Stimulated activated CD8-positive, alpha-beta memory T cell treated with anti-CD3 and anti-CD28 coated beads, Interleukin-2, amount 100 ng/mL, for 1 hour (primary cell): ENCODE measurements around the gene GPM6B.

Experiments
- DNase-seq, 2 donors: peaks; one replicate each; pipeline ENCODE4 v3.0.0-alpha.2; 2020; ENCODE audit warnings: low read depth in 2 of 2

GPM6B gene

GRCh38 chrX:13825178-13825762 is 8.4 kb upstream of the GPM6B start:
- DNase-seq: no peak

DNA sequence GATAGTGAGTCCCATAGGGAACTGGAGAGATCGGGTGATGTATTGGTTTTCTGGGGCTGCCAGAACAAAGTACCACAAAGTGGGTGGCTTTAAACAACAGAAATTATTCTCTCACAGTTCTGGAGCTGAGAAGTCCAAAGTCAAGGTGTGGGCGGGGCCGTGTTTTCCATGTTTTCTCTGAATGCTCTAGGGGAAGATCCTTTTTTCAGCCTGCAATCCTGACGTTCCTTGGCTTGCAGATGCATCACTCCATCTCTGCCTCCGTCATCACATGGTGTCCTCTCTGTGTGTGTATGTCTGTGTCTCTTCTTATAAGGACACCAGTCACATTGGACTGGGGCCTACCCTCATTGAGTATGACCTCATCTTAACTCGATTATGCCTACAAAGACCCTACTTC is 7.9 kb upstream of the GPM6B start:
- no peak for DNase-seq

GRCh38 chrX:13821738-13822137 is 4.8 kb upstream of the GPM6B start:
- no peak for DNase-seq

DNA sequence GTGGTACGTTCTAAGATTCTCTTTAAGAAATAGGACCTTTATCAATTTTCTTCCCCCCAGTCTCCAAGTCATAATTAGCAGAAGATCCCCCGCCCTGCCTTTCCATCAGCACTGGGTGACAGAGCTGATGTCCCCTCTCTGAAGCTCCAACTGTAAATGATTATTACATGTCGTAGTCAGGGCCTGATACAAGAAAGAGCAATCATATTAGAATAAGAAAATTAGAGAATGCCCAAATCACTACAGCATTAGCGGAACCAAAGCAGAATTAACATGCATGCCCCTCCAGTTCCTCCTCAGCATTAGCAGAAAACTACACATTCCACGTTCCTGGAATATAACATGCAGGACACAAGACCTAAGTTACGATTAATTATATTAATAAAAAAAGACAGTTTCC is 717 bp downstream of the GPM6B start:
- DNase-seq: no peak

DNA sequence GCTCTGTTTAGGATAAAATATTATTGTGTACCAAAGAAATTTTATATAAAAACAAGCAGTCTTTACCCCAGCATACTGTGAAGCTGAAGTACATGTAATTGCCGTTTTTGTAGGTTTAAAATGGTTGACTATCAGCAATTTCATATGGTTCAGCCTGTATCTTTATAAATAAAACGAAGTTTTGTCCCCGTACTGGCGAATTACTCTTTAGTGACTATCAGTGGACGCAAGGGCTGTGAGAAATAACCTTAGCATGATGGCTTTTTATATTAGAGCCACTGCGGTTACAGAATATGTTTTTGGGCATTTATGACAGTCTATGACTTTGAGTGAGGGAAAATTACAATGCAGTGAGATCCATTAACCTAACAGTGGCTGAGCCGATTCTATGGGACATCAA is 1.2 kb downstream of the GPM6B start:
- DNase-seq: no peak

- DNase-seq: no peak
Measured at GRCh38 chrX:13808865-13809264, 8.0 kb downstream of the GPM6B start.

- DNase-seq: no peak
Measured at GRCh38 chrX:13808293-13808692, 8.6 kb downstream of the GPM6B start.

DNA sequence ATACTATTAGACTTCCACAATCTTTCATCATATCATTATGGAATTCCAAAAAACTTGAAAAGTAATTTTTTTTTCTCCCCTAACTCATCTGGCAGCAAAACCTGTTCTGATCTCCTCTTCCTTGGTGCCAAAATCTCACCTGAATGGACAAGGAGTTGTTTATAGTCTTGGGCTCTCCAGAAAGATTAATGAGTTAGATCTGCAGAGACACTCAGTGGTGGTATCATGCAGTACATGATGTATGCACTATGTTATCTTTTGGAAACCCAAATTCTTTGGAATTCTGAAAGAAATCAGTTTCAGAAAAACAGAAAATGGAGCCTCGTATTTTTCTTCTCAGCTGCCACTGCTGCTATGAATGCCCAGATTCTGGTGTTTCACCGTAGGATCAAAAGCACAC is 11.7 kb downstream of the GPM6B start:
- no peak for DNase-seq

DNA sequence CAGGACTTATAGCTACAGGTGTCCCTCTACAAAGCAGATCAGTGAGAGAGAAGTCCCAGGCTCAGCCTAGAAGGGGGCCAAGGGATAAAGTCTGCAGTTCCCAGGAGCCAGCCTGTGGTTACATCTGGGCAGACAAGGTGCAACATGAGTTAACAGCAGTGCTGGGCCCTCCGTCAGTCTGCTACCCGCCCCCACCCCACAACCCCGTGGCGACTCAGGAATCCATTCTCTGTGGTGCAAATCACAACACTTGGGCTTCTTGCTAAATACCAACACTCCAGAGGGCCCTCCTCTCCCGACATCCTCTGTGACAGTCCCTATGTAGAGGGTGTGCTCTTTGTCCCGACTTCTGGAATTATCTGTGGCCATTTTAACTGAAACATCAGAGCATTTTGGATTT is 13.8 kb downstream of the GPM6B start:
- DNase-seq: no peak

DNA sequence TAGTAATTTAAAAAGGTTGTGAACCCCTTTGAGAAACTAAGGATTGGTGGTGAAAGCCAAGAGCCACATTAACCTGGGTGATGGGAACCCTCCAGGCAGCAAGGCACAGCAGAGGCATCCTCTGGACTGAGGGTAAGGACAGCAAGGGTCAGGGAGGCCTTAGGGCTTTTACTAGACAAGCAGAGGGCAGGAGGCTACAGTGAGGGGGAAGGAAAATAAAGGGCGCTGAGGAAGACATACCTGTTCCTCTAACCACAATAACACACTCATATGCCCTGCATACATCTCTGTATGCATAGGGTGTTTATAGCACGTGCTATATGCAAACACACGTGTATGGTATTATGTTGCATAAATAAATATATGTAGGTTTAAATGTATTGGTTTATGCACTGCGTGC is 18.7 kb downstream of the GPM6B start:
- DNase-seq: no peak

- DNase-seq: no peak
Measured at GRCh38 chrX:13797512-13797911, 19.4 kb downstream of the GPM6B start.

DNA sequence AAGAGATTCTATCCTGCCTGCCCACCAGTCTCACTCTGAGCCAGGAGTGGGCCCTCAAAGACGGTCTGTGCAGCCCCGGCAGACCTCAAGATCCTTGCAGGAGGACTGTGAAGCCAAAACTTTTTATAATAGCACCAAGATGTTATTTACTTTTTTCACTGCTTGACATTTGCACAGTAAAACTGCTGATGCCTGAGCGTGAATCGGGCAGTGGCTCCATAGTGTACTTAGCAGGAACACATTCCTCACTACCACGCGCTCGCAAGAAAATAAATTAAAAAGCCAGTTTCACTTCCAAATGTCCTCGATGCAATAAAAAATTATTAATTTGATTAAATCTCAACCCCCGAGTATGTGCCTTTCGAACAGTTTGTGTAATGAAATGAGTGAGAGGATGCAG is 22.5 kb downstream of the GPM6B start:
- DNase-seq: no peak

DNA sequence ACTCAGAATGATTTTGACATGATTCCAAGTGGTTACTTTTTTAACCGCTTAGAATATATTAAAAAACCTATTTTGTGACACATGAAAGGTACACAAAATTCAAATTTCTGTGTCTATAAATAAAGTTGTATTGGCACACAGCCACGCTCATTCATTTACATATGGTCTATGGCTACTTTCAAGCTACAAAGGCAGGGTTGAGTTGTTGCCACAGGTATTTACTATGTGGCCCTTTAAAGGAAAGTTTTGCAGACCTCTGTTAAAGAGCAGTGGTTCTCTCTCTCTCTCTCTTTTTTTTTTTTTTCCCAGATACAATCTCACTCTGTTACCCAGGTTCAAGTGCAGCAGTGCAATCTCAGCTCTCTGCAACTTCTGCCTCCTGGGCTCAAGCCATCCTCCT is 23.0 kb downstream of the GPM6B start:
- DNase-seq: no peak

- DNase-seq: no peak
Measured at GRCh38 chrX:13791559-13791958, 25.3 kb downstream of the GPM6B start.

DNA sequence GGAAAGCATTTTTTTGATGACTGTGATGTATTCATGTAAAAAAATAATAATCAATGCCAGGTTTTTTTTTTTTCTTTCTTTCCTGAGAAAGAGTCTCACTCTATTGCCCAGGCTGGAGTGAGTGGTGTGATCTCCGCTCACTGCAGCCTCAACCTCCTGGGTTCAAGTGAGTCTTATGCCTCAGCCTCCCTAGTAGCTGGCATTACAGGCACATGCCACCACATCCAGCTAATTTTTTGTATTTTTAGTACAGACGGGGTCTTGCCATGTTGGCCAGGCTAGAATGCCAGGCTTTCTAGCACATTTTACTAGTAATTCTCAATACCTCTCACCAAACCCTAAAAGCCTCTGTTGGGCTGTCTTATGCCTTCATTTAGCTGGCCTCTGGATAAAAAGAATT is 25.7 kb downstream of the GPM6B start:
- no peak for DNase-seq

DNA sequence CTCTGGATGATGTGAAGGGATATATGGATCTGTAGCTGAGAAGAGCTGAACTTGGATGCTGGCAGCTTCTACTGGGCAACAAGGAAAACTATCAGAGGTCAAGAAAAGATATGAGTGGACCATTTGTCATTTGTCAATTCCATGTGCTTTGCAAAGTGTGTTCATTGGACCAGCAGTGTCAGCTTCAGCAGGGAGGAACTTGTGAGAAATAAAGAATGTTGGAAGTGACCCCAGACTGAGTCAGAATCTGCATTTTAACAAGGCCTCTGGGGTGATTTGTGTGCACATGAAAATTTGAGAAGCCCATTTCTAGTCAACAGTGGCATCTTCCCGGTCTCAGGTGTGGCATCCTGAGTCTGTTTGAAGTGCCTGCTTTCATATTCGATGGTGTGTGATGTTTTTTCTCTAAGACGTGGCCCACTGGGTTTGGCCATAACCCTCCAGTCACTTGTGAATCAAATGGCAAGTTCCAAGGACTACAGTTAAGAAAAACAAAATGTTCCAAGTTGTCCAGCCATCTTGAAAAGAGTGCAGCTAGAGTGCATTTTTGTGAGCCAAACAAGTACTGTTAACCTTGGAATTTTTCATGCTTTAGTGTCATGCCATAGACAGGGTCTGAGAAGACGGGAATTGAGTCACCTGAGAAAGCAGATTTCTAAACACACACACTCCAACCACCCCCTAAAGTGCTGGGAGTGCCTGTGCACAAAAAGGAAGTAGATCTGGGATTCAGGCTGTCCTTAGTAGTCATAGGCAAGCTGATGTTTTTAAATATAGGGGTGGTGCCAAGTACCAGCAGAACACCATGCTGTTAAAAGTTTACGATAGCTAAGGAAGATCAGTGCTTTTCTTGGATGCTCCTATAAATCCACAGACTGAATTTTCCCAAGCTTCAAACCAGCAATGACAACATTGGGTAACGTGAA is 26.4 kb downstream of the GPM6B start:
- no peak for DNase-seq

DNA sequence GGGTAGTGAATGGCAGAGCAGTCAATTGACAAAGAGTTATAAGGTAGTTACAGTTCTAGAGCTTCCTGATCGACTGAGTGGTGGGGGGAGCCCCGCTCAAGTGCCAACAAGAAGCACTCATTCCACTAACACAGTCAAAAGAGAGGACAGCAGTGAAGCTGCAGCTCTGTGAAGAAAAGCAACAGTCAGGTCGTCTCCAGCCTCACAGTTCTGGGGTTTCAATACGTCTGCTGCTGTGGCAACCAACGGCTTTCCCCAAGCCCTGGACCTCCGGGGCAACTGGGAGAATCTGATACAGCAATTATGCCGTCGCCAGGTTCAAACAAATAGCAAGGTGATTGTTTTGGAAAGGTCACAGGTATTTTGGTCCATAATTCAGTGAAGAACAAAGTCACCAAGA is 30.8 kb downstream of the GPM6B start:
- no peak for DNase-seq

- no peak for DNase-seq
Measured at GRCh38 chrX:13780868-13781427, 35.9 kb downstream of the GPM6B start.

GRCh38 chrX:13778916-13779315 is 38.0 kb downstream of the GPM6B start:
- DNase-seq: no peak

GRCh38 chrX:13776387-13776786 is 40.5 kb downstream of the GPM6B start:
- no peak for DNase-seq

DNA sequence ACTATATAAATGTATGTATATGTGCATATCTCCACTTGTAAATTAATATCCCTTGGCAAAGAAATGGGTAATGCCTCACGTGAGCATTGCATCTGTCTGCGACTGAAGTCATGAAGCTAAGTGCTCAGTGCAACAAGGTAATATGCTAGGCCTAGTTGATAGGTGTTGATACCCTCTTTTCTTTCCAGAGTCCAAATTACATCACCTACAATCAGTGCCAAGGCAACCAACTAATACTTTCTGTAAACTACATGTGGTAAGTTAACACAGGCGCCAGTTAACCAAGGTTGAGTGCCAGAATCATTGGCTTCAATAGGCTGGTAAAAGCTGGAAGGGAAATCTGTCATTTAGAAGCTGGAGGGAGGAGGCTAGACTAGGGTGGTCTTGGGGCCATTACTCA is 41.1 kb downstream of the GPM6B start:
- no peak for DNase-seq

DNA sequence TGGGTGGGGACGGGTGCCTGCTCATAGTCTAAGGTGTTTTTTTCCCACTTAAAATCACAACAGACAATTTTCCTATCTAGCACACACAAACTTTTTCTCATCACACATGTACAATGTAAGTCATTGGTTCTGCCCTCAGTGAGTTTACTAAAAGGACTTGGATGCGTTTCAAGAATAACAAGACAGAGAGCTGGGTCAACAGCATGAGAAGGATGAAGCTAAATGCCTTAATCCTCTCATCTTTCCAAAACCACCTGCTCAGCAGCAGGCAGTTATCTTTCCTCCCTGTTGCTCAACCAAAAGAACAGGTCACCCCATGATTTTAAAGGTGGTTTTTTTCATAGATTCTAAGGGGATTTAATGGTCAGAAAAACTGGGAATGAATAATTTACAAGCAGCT is 42.2 kb downstream of the GPM6B start:
- no peak for DNase-seq

DNA sequence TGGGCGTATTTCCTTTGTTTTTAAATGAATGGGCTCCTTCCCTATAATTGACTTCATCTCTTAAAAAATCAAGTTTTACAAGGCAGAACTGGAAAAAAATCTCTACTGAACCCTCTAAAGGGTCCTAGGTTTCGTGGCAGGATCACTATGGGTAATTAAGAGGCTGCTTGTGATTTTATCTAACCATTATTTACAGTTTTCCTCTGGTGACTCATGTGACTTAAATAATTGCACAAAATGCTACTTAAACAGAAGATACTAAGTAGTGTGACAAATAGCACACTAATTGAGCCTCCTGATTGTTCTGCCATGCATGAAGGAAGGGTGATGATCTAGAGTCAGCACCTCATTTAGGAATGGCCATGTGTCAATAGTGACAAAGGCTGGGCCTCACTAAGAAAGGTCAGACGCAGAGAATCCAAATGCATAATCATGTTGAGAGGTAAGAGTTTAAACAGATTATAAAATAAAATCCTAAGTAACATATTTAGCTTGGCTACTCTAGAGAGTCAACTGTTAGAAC is 46.8 kb downstream of the GPM6B start:
- DNase-seq: no peak
